ES-I3 (cell line): ENCODE results near the gene ACYP2.
A peak's percentile ranks its signal among the peaks of the same experiment; 100 is the strongest.
"Not testable (repeated sequence)": the region's sequence is repeated elsewhere in the genome, so short reads cannot be mapped to it uniquely, and the experiment has no call there.

Source experiments
- H3K36me3 ChIP-seq: 2 replicates; pipeline ENCODE4 v1.6.1; 2013; ENCODE audit warnings: mild to moderate bottlenecking, low read length, control low read depth, moderate library complexity; ENCODE audit not compliant: insufficient read depth
- H3K4me1 ChIP-seq: 2 replicates; pipeline ENCODE4 v1.6.1; 2013; ENCODE audit warnings: mild to moderate bottlenecking, control low read depth, low read length; ENCODE audit not compliant: insufficient read depth
- H3K9ac ChIP-seq: 2 replicates; pipeline ENCODE4 v1.6.1; 2013; ENCODE audit warnings: low read depth, mild to moderate bottlenecking, low read length, moderate library complexity
- H3K9me3 ChIP-seq: 2 replicates; pipeline ENCODE4 v1.6.1; 2013; ENCODE audit warnings: mild to moderate bottlenecking, low read length, moderate library complexity; ENCODE audit not compliant: control insufficient read depth, insufficient read depth

The ACYP2 gene

DNA sequence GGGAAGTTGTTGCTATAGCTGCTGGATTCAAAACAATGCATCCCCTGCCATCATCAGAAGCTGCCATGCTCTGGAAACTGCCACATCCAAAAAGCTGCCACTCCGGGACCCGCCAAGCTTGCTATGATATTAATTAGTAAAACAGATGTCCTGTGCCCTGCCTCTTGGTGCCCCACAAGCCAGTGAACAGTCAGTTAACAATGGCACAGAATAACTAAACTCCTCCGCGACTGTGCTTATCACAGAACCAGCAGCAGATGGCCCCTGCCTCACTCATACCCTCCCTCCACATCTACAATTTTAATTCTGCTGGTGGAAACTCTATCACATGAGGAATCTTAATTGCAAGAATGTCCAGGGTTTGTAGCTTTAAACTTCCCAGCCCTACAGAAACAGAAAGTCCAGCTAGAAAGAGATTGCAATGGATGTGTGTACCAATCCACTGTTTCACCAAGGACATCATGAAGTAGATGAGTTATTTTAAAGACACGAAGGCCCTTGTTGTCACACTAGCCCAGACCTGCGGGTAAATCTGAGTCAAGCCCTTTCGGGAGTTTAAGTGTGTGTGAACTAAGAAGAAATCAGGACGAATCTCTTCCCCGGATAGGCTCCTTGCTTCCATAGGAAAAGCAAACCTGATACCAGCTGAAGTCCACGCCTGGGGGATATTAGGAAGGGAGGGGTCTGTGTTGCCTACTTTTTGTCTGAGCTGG is 7.4 kb upstream of the ACYP2 start:
- H3K9me3 ChIP-seq, result no peaks in the 10 kb centered on the region
- H3K36me3 ChIP-seq, result no peaks in the 10 kb centered on the region
- H3K9ac ChIP-seq, result no peak overlapping the region
- peaks cover 5% of the 10 kb centered on the region; the same call in 1 of the 2 replicates for H3K4me1 ChIP-seq

DNA sequence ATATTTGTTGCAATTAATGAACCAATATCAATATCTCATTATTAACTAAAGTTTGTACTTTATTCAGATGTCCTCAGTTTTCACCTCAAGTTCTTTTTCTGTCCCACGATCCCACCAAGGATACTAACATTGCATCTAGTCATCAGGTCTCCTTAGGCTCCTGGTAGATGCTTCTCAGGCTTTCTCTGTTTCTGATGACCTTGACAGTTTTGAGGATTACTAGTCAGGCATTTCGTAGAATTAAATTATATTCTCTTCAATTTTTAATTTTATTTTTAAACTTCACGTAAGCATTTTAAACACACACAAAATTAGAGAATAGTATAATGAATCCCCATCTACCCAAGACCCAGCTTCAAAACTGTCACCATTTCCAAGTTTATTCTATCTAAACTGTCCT is 5.6 kb upstream of the ACYP2 start:
- H3K9me3 ChIP-seq, result no peaks in the 10 kb centered on the region
- no peaks in the 10 kb centered on the region for H3K4me1 ChIP-seq
- no peaks in the 10 kb centered on the region for H3K36me3 ChIP-seq
- no peak overlapping the region for H3K9ac ChIP-seq

- H3K36me3 ChIP-seq, H3K9ac ChIP-seq, H3K4me1 ChIP-seq: not testable (repeated sequence)
- peaks cover 10% of the 10 kb centered on the region for H3K9me3 ChIP-seq
Measured at GRCh38 chr2:54114479-54114878, 936 bp upstream of the ACYP2 start.

DNA sequence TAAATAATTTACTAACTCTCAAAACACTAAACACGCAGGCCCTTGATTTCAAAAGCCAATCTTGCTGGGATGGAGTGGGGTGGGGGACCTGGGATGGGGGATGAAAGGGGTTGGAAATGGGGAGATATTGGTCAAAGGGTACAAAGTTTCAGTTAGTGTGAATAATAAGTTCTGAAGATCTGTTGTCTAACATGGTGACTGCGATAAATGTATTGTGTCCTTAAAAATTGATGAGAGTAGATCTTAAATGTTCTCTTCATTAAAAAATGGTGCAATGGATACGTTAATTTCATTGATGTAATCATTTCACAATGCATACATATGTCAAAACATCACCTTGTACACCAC is 505 bp upstream of the ACYP2 start:
- Histone ChIP-seq H3K9ac (peak overlapping the region; percentile 84), H3K4me1 (no peaks in the 10 kb centered on the region)

GRCh38 chr2:54116598-54116997 is 1.2 kb downstream of the ACYP2 start:
- H3K4me1 ChIP-seq, H3K9ac ChIP-seq, H3K36me3 ChIP-seq: not testable (repeated sequence)
- peaks cover 19% of the 10 kb centered on the region for H3K9me3 ChIP-seq

More for the DNA sequence above, 505 bp upstream of the ACYP2 start:
- H3K36me3 ChIP-seq, result no peaks in the 10 kb centered on the region
- peaks cover 10% of the 10 kb centered on the region for H3K9me3 ChIP-seq

- Histone ChIP-seq H3K9me3 (peaks cover 19% of the 10 kb centered on the region), H3K36me3 (no peaks in the 10 kb centered on the region), H3K9ac (no peak overlapping the region), H3K4me1 (no peaks in the 10 kb centered on the region; the same call in 1 of the 2 replicates)
Measured at GRCh38 chr2:54120950-54121349, 5.5 kb downstream of the ACYP2 start.

DNA sequence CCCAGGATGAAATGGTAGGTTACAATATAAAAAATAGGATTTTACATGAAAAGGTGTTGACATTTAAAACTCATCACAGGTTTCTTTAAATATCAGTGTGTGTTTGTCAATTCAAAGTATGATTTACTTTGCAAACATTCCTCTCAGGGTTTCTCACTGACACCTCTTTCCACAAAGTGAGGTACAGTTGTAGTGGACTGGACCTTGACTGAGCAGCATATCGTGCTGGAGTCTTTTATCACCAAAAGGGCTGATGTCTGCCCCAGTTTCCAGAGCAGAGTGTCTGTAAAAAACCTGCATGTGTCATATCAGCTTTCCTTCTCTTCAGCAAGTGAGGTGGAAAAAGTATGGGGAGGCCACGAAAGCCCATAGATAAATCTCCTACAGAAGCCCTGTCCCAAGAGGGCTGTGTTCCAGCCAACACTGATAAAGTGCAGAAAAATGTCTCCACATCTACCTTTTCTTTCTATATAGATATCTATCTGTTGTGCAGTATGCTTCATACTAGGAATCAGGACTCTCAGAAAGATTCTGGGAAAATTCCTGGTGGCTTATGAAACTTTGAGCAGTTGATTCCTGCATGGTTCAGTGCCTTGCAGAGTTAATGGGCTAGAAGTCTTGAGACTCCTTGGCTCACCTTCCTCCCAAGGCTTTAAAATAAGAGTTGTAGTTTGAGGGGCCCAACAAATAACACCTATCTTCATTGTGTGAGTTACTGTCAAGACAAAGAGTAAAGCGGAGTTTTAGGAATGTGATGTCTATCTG is 6.9 kb downstream of the ACYP2 start:
- no peaks in the 10 kb centered on the region for H3K36me3 ChIP-seq
- peaks cover 13% of the 10 kb centered on the region for H3K9me3 ChIP-seq
- no peaks in the 10 kb centered on the region; the same call in 1 of the 2 replicates for H3K4me1 ChIP-seq
- no peak overlapping the region for H3K9ac ChIP-seq

GRCh38 chr2:54122939-54123338 is 7.5 kb downstream of the ACYP2 start:
- Histone ChIP-seq H3K36me3 (no peaks in the 10 kb centered on the region), H3K4me1 (no peaks in the 10 kb centered on the region; the same call in 1 of the 2 replicates), H3K9ac (no peak overlapping the region), H3K9me3 (peaks cover 10% of the 10 kb centered on the region)

DNA sequence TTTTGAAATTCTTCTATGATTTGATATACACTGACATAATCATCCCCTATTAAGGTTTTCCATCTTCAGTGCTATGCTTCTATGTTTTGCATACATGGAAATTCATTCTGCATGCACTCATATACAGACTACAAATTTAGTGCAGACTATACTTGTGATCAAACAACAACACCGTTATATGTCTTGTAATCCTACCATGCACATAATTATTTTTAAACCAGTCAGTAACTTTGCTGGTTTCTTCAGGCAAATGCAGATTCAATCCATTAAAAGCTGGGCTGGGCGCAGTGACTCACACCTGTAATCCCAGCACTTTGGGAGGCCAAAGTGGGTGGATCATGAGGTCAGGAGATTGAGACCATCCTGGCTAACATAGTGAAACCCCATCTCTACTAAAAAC is 11.8 kb downstream of the ACYP2 start:
- H3K4me1 ChIP-seq, H3K9me3 ChIP-seq, H3K36me3 ChIP-seq: not testable (repeated sequence)

DNA sequence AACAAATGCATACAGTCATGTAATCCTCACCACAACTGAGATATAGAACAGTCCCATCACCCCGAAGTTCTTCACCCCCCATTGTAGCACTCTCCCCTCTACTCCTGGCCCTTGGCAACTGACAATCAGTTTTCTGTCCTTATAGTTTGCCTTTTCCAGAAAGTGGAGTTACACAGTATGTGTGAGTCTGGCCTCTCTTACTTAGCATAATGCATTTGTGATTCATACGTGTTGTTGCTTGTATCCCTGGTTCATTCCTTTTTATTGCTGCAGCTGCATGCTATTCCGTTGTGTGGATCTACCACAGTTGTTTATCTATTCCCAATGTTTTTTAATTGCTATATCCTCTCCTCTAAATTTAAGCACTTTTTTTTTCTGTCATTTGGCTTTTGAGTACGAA is 17.6 kb downstream of the ACYP2 start:
- H3K4me1 ChIP-seq, result no peaks in the 10 kb centered on the region
- no peaks in the 10 kb centered on the region for H3K36me3 ChIP-seq
- no peaks in the 10 kb centered on the region for H3K9me3 ChIP-seq
- H3K9ac ChIP-seq, result no peak overlapping the region

More for the DNA sequence above, 11.8 kb downstream of the ACYP2 start:
- not testable (repeated sequence) for H3K9ac ChIP-seq

- Histone ChIP-seq H3K4me1 (no peaks in the 10 kb centered on the region), H3K9me3 (no peaks in the 10 kb centered on the region), H3K9ac (no peak overlapping the region), H3K36me3 (no peaks in the 10 kb centered on the region)
Measured at GRCh38 chr2:54139210-54139609, 23.8 kb downstream of the ACYP2 start.

DNA sequence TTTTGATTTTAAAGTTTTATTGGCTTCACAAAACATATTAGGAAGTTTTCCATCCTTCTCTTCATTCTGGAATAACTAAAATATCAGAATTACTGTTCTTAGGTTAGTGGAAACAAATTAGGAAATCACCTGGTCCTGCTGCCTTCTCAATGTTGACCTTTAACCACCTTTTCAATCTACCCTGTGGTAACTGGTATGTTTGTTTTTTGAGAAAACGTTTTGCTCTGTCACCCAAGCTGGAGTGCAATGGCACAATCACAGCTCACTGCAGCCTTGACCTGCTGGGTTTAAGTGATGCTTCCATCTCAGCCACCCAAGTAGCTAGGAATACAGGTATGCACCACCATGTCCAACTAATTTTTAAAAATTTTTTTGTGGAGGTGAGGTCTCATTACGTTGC is 28.4 kb downstream of the ACYP2 start:
- no peaks in the 10 kb centered on the region for H3K4me1 ChIP-seq

GRCh38 chr2:54148391-54148790 is 33.0 kb downstream of the ACYP2 start:
- H3K9me3 ChIP-seq, result peaks cover 5% of the 10 kb centered on the region; the same call in 1 of the 2 replicates
- no peaks in the 10 kb centered on the region for H3K36me3 ChIP-seq
- H3K4me1 ChIP-seq, result no peaks in the 10 kb centered on the region
- no peak overlapping the region for H3K9ac ChIP-seq

More for the DNA sequence above, 28.4 kb downstream of the ACYP2 start:
- H3K9ac ChIP-seq, result no peak overlapping the region
- H3K36me3 ChIP-seq, result no peaks in the 10 kb centered on the region
- H3K9me3 ChIP-seq, result no peaks in the 10 kb centered on the region

- Histone ChIP-seq H3K9ac (no peak overlapping the region), H3K9me3 (peaks cover 5% of the 10 kb centered on the region; the same call in 1 of the 2 replicates), H3K4me1 (no peaks in the 10 kb centered on the region), H3K36me3 (no peaks in the 10 kb centered on the region)
Measured at GRCh38 chr2:54149638-54150441, 34.4 kb downstream of the ACYP2 start.
